MCF 10A (cell line): ENCODE results near the gene TRIM41. TPM values are rescaled to one million over a fixed set of nuclear protein-coding genes. Genes with fewer than 3 reads are reported as not detected.
A peak's percentile ranks its signal among the peaks of the same experiment; 100 is the strongest.

Experiments used
- BruUV-seq: library from RNA; stranded (reverse); fragments of 400-500 nt; replicated peaks from 2 replicates; lab custom pipeline; 2021; lab: Mats Ljungman, UMichigan
- CTCF ChIA-PET: fragments of 300-600 bp; sonication (Branson Sonifier 250); formaldehyde crosslinking; extraction: SDS; loops from one replicate; lab custom pipeline; 2021; ENCODE audit warnings: antibody characterized with exemption, inconsistent platforms; lab: Yijun Ruan, JAX
- POLR2A ChIA-PET: fragments of 300-600, 350-650 bp; sonication (Branson Sonifier 250); formaldehyde crosslinking; extraction: SDS; loops from one replicate; lab custom pipeline; 2020; ENCODE audit warnings: antibody characterized with exemption, inconsistent platforms; lab: Yijun Ruan, JAX
- DNase-seq: peaks from one replicate; pipeline ENCODE4 v3.0.0-alpha.2; 2018; ENCODE audit not compliant: unreplicated experiment
- H3K27ac Mint-ChIP-seq: one replicate; pipeline ENCODE4 v1.8.0; 2022; ENCODE audit warnings: mild to moderate bottlenecking, low read depth, mixed read lengths; ENCODE audit not compliant: unreplicated experiment
- H3K27me3 Mint-ChIP-seq: one replicate; pipeline ENCODE4 v1.8.0; 2022; ENCODE audit warnings: mixed read lengths; ENCODE audit not compliant: insufficient read depth, unreplicated experiment
- H3K36me3 Mint-ChIP-seq: one replicate; pipeline ENCODE4 v1.8.0; 2022; ENCODE audit warnings: mild to moderate bottlenecking, moderate library complexity, mixed read lengths; ENCODE audit not compliant: insufficient read depth, unreplicated experiment
- H3K4me1 Mint-ChIP-seq: one replicate; pipeline ENCODE4 v1.8.0; 2022; ENCODE audit warnings: mixed read lengths; ENCODE audit not compliant: insufficient read depth, unreplicated experiment
- H3K4me3 Mint-ChIP-seq: one replicate; pipeline ENCODE4 v1.8.0; 2022; ENCODE audit warnings: mild to moderate bottlenecking, moderate library complexity, mixed read lengths; ENCODE audit not compliant: unreplicated experiment
- H3K9me3 Mint-ChIP-seq: one replicate; pipeline ENCODE4 v1.8.0; 2022; ENCODE audit warnings: mixed read lengths; ENCODE audit not compliant: unreplicated experiment
- CTCF ChIP-seq: fragments of 200-600 bp; IDR thresholded peaks from one replicate; pipeline ENCODE4 v1.8.0; 2022; ENCODE audit warnings: antibody characterized with exemption, mild to moderate bottlenecking; ENCODE audit not compliant: unreplicated experiment
- intact Hi-C: fragments of 100-400 bp; cut with micrococcal nuclease; formaldehyde crosslinking; loops from 2 replicates; pipeline ENCODE4 v1.14.1; 2022
- total RNA-seq: library from RNA; stranded (reverse); gene quantifications from 2 replicates; pipeline ENCODE4 v1.2.3, GENCODE V29; 2022

The TRIM41 gene
- total RNA-seq, 1 experiment from 2014 or later, result 49.4 TPM

- peak overlapping the region; percentile 93 for H3K27ac Mint-ChIP-seq
- intact Hi-C loops, result loop anchor here (1.0 to 10.0 kb wide), 6 partner anchors 16 to 404 kb away; partner anchors contain the start of genes MGAT1, TRIM52 and ZFP62
- POLR2A ChIA-PET, result interaction anchor here (0.7 to 8.8 kb wide), 20 partner anchors 14 to 389 kb away, joined by 3 to 432 read pairs (median 8); partner anchors contain the start of genes RACK1, TRIM41, TRIM52 and TRIM7
- no peaks in the 10 kb centered on the region for H3K9me3 Mint-ChIP-seq
- H3K36me3 Mint-ChIP-seq, result peaks cover 38% of the 10 kb centered on the region
- H3K4me1 Mint-ChIP-seq, result peaks cover 13% of the 10 kb centered on the region
- TF ChIP-seq CTCF, result no peak
- CTCF ChIA-PET, result interaction anchor here (0.7 to 7.4 kb wide), 9 partner anchors 10 to 385 kb away, joined by 3 to 67 read pairs (median 4); partner anchors contain the start of genes TRIM52 and TRIM7
- peak overlapping the region; percentile 96 for H3K4me3 Mint-ChIP-seq
- DNase-seq, result peak; percentile 91
- H3K27me3 Mint-ChIP-seq, result no peaks in the 10 kb centered on the region
- BruUV-seq, result no TSS peak
Observed at GRCh38 chr5:181188700-181189362, 34.2 kb upstream of the TRIM41 start.

GRCh38 chr5:181189363-181189961 lies 33.6 kb upstream of the TRIM41 start:
- intact Hi-C loops, result loop anchor here (2.0 to 10.0 kb wide), 4 partner anchors 17 to 405 kb away; partner anchors contain the start of genes MGAT1 and ZFP62
- ChIA-PET POLR2A (interaction anchor here (0.7 to 8.8 kb wide), 15 partner anchors 14 to 388 kb away, joined by 3 to 432 read pairs (median 14); partner anchors contain the start of genes RACK1, TRIM41, TRIM52 and TRIM7), CTCF (interaction anchor here (0.6 to 7.4 kb wide), 10 partner anchors 15 to 1000 kb away, joined by 3 to 67 read pairs (median 3); partner anchors contain the start of gene TRIM7)
- Mint-ChIP-seq H3K36me3 (peaks cover 38% of the 10 kb centered on the region), H3K9me3 (no peaks in the 10 kb centered on the region), H3K27ac (peak overlapping the region; percentile 93), H3K4me3 (peak overlapping the region; percentile 96), H3K4me1 (peaks cover 14% of the 10 kb centered on the region), H3K27me3 (no peaks in the 10 kb centered on the region)
- peak; percentile 60 for DNase-seq
- no TSS peak for BruUV-seq
- no peak for TF ChIP-seq CTCF

DNA sequence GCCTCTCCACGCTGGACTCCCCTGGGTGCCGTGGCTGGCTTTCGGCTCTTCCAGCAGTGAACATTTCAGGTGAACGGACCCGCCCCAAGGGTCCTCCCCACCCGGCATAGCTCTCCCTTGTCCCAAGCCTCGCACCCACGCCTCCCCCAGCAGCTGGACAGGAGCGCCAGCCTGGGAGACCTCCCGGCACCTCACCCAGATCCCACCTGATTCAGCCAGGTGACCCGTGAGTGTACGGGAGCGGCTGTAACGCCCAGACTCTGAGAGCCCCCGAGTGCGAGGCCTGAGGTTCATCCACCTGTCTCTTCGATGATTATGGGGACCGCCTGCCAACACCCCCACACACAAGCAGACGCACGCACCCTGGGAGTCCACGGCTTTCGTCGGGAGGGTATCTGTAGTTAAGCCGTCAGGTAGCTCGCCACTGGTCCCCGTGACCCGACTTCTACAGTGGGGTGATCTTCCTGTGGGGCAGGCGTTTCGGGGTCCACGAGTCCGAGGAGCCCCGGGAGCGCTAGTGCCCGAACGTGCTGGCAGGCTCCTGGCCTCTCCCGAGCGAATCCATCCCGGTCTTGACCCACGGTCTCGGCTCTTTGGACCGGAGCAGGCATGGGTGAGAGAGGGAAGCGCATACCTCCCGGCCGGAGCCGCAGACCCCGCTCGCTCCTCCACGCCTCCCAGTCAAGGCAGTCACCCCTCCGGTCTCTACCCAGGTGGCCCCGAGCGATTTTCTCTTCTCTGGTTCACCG lies 32.9 kb upstream of the TRIM41 start:
- peak overlapping the region; percentile 27 for H3K27ac Mint-ChIP-seq
- peaks cover 38% of the 10 kb centered on the region for H3K36me3 Mint-ChIP-seq
- H3K27me3 Mint-ChIP-seq, result no peaks in the 10 kb centered on the region
- H3K4me3 Mint-ChIP-seq, result peak overlapping the region; percentile 96
- ChIA-PET CTCF (interaction anchor here (0.6 to 7.4 kb wide), 11 partner anchors 14 to 1001 kb away, joined by 3 to 67 read pairs (median 3); partner anchors contain the start of gene TRIM7), POLR2A (interaction anchor here (0.7 to 8.8 kb wide), 15 partner anchors 14 to 389 kb away, joined by 3 to 432 read pairs (median 14); partner anchors contain the start of genes RACK1, TRIM41, TRIM52 and TRIM7)
- no peaks in the 10 kb centered on the region for H3K9me3 Mint-ChIP-seq
- TF ChIP-seq CTCF, result no peak
- peaks cover 14% of the 10 kb centered on the region for H3K4me1 Mint-ChIP-seq
- BruUV-seq, result no TSS peak
- peak; percentile 39 for DNase-seq
- intact Hi-C loops, result loop anchor here (2.0 to 10.0 kb wide), 4 partner anchors 17 to 405 kb away; partner anchors contain the start of genes MGAT1 and ZFP62
